AG04449 (cell line): ENCODE data around the gene CD59.

ENCODE experiments used
- CTCF ChIA-PET: fragments of 350-600 bp; formaldehyde crosslinking; extraction: SDS; loops from one replicate; lab custom pipeline; 2021; ENCODE audit warnings: antibody characterized with exemption; lab: Yijun Ruan, JAX
- POLR2A ChIA-PET: fragments of 400-600, 350-600 bp; formaldehyde crosslinking; extraction: SDS; loops from one replicate; lab custom pipeline; 2020; ENCODE audit warnings: antibody characterized with exemption, inconsistent platforms; lab: Yijun Ruan, JAX
- DNase-seq: peaks from one replicate; pipeline ENCODE4 v3.0.0-alpha.2; 2010; ENCODE audit warnings: low read depth, low spot score
- H3K4me3 ChIP-seq: 2 replicates; pipeline ENCODE4 v1.5.1; 2011; ENCODE audit warnings: low read depth, mild to moderate bottlenecking, control low read depth, low read length
- TF ChIP-seq, protein P1 (sequence below): IDR thresholded peaks from one replicate; pipeline ENCODE4 v1.5.1; 2011; ENCODE audit warnings: mild to moderate bottlenecking, moderate library complexity, low read length, control low read depth, inconsistent platforms; ENCODE audit not compliant: insufficient read depth; ENCODE audit errors: missing control alignments

CD59 gene

DNA sequence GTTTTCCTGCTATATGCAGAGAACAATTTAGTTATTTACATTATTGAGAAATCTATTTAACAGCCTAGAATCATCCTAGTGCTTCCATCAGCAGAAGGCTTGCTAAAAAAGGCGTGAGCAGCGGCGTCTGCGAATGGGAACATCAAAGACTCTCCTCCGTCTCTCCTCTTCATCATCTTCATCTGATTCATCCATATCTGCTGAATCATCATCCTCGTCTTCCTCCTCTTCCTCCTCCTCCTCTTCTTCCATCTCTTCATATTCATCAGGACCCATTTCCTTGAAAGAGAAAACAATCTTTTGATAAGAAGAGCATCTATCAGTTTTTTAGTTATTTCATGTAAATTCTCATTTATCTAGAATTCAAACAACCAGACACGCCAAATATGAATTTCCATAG is 5.6 kb upstream of the CD59 start:
- TF ChIP-seq, protein P1, sequence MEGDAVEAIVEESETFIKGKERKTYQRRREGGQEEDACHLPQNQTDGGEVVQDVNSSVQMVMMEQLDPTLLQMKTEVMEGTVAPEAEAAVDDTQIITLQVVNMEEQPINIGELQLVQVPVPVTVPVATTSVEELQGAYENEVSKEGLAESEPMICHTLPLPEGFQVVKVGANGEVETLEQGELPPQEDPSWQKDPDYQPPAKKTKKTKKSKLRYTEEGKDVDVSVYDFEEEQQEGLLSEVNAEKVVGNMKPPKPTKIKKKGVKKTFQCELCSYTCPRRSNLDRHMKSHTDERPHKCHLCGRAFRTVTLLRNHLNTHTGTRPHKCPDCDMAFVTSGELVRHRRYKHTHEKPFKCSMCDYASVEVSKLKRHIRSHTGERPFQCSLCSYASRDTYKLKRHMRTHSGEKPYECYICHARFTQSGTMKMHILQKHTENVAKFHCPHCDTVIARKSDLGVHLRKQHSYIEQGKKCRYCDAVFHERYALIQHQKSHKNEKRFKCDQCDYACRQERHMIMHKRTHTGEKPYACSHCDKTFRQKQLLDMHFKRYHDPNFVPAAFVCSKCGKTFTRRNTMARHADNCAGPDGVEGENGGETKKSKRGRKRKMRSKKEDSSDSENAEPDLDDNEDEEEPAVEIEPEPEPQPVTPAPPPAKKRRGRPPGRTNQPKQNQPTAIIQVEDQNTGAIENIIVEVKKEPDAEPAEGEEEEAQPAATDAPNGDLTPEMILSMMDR: no peak
- H3K4me3 ChIP-seq: no peak overlapping the region
- ChIA-PET POLR2A (interaction anchor here (1.3 to 1.6 kb wide), 2 partner anchors 33 to 52 kb away, joined by 3 read pairs; no protein-coding TSS in a partner anchor), CTCF (interaction anchor here (0.6 to 6.0 kb wide), 36 partner anchors 8 to 576 kb away, joined by 3 to 110 read pairs (median 5); partner anchors contain the start of genes C11orf91 and FBXO3)
- DNase-seq: no peak

DNA sequence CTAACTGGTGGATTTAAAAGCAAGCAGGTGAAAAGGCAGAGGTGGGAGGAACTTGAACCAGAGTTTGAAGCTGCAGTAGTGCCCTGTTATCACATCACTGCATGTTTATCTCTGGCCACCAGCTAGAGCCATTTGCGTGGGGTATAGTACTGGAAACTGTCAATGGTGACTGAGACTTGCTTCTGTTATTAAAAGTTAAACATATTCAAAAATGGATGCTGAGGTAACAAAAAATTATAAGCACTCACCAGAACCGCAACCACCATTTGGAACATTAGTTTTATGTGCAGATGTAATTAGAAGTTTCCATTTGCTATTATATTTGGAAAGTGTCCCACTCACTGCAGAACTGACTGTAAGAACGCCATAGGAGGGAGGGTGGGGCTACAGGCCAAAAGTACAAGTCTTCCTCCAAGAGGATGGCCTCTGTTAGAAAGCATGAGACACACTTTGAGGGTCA is 1.2 kb upstream of the CD59 start:
- TF ChIP-seq, protein P1: no peak
- no peak for DNase-seq
- ChIA-PET POLR2A (interaction anchor here (0.6 to 2.5 kb wide), 4 partner anchors 21 to 123 kb away, joined by 3 to 13 read pairs (median 4); partner anchors contain the start of gene C11orf91), CTCF (interaction anchor here (0.8 to 2.6 kb wide), 7 partner anchors 14 to 194 kb away, joined by 3 to 15 read pairs (median 4); no protein-coding TSS in a partner anchor)
- H3K4me3 ChIP-seq: no peak overlapping the region

DNA sequence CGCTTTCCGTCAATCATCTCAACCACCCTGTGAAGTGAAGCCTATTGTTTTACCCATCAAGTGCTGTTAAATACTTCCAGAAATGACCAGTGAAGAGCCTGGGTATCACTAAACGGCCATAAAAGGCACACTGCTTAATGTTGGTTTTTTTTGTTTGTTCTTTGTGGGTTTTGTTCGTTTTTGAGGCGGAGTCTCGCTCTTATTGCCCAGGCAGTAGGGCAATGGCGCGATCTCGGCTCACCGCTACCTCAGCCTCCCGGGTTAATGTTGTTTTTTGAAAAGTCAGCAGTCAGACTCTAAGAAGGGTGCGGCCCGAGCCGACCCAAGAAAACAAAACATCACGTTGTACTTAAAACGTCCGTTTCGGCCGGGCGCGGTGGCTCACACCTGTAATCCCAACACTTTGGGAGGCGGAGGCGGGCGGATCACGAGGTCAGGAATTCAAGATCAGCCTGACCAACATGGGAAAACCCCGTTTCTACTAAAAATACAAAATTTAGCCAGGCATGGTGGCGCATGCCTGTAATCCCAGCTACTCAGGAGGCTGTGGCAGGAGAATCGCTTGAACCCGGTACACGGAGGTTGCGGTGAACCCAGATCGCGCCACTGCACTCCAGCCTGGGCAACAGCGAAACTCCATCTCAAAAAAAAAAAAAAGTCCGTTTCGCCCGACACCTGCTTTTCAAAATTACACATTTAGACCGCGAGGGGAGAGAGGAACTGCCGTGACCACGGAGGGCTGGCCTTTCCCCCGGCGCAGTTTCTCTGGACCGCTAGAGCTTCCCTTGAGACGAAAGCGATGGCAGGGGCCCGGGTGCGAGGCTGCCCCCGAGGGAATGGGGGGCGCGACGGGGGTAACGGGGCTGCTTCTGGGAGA is 714 bp downstream of the CD59 start:
- ChIA-PET CTCF (interaction anchor here (1.2 to 2.6 kb wide), 5 partner anchors 9 to 43 kb away, joined by 3 to 15 read pairs (median 4); no protein-coding TSS in a partner anchor), POLR2A (interaction anchor here (0.7 to 2.5 kb wide), 5 partner anchors 11 to 45 kb away, joined by 4 to 16 read pairs (median 6); partner anchors contain the start of genes C11orf91 and FBXO3)
- H3K4me3 ChIP-seq: peak overlapping the region; percentile 79
- TF ChIP-seq, protein P1: no peak
- DNase-seq: no peak

DNA sequence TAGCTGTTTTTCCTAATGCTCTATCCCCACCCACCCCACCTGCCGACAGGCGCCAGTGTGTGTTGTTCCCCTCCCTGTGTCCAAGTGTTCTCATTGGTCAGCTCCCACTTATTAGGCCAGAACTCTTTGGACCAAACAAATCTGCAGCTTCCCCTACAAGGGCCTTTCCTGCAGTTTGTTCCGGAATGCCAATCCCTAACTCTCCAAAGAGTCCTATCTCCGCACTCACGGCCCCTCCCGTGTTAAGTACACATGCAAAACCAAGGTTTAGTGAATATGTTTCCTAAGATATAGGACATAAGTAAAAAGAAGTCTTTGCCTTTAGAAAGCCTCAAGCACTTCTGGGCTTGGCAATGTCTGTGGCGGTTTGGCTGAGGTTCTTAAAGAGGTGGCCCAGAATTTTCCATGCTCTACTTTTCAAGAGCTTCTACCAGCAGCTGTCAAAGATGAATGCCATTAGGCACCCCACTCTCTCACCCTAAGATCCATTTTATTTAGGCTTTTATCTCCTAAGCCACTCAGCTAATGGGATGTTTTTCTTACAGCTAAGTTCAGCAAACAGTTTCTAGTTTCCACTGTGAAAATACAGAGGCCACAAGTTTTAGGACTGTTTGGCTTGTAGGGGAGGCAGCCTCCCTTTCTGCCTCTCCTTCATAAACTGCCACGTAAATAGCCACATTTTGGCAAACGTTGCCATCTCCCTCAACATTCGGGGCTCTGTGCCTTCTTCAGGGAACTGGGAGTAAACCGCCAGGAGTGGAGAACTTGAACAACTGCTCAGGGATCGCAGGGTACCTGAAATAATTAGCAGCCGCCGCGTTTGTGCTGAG is 1.6 kb downstream of the CD59 start:
- POLR2A ChIA-PET: interaction anchor here (1.4 kb wide), 1 partner anchor 10 kb away, joined by 4 read pairs; no protein-coding TSS in a partner anchor
- CTCF ChIA-PET: interaction anchor here (1.2 to 1.5 kb wide), 4 partner anchors 8 to 405 kb away, joined by 3 to 10 read pairs (median 3); no protein-coding TSS in a partner anchor
- DNase-seq: no peak
- peak overlapping the region; percentile 79 for H3K4me3 ChIP-seq
- TF ChIP-seq, protein P1: no peak

DNA sequence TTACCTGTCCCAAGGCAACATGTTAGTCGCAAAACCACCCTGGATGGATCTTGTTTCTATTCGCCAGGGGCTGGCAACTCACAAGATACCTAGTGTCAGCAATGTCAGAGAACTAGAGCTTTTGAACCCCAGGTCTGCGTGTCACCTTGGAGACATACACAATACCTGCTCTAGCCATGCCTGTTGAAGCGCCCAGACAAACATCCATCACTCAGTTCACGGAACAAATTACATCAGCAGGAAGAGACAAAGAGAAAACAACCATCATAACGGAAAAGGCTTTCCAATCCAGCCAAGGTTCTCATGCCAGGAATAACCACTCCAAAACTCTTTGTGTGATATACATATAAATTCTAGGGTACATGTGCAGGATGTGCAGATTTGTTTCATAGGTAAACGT is 2.2 kb downstream of the CD59 start:
- TF ChIP-seq, protein P1: no peak
- CTCF ChIA-PET: interaction anchor here (0.9 to 1.6 kb wide), 6 partner anchors 9 to 405 kb away, joined by 3 to 10 read pairs (median 3); no protein-coding TSS in a partner anchor
- DNase-seq: no peak
- POLR2A ChIA-PET: interaction anchor here (1.4 kb wide), 1 partner anchor 9 kb away, joined by 4 read pairs; no protein-coding TSS in a partner anchor
- peak overlapping the region; percentile 79 for H3K4me3 ChIP-seq
